Islet of Langerhans (tissue), 1 donor: ENCODE data around the gene NOC2L.
"Not testable (repeated sequence)": the region's sequence is repeated elsewhere in the genome, so short reads cannot be mapped to it uniquely, and the experiment has no call there.

Source experiments
- FAIRE-seq: peaks from one replicate; lab custom pipeline; 2011; peaks lifted over from hg19 to GRCh38; lab: Jason Lieb, UNC

NOC2L gene

GRCh38 chr1:962381-963300, 3.6 kb upstream of the NOC2L start:
- no peak for FAIRE-seq

GRCh38 chr1:961132-961669, 2.1 kb upstream of the NOC2L start:
- FAIRE-seq: no peak

DNA sequence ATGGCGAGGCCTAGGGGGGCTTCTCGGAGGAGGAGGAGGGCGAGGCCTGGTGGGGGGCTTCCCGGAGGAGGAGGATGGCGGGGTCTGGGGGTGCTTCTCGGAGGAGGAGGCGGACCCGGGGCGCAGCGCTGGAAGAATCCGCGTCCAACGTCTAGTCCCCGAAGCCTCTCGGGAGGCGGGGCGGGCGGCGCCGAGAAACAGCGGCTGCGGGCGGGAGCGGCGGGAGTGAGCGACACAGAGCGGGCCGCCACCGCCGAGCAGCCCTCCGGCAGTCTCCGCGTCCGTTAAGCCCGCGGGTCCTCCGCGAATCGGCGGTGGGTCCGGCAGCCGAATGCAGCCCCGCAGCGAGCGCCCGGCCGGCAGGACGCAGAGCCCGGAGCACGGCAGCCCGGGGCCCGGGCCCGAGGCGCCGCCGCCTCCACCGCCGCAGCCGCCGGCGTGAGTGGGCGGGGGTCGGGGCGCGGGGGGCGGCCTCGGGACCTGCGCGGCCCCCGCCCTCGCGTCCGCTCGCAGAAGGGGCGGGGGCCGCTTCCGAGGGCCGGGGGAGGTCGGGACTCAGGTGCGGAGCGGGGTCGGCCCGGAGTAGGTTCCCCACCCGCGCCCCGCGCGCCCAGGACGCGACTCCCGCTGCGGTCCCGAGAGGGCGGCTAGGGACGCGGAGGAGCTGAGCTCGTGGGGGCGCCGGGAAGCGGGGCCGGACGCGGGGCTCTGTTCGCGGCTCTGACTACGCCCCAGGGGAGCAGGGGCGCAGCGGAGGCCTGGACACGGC, 1.5 kb upstream of the NOC2L start, which contains the start of gene KLHL17:
Gene KLHL17 (plus strand): TSS at position 222 of the 769 bp plus-strand sequence. CDS start 110 bp downstream, at position 332.
- no peak for FAIRE-seq

- no peak for FAIRE-seq
Measured at GRCh38 chr1:959731-960362, 791 bp upstream of the NOC2L start.

- FAIRE-seq: no peak
Measured at GRCh38 chr1:956636-957035, 2.4 kb downstream of the NOC2L start.

- FAIRE-seq: no peak
Measured at GRCh38 chr1:955474-955873, 3.6 kb downstream of the NOC2L start.

- FAIRE-seq: no peak
Measured at GRCh38 chr1:954927-955326, 4.1 kb downstream of the NOC2L start.

GRCh38 chr1:953524-954320, 5.3 kb downstream of the NOC2L start:
- no peak for FAIRE-seq

DNA sequence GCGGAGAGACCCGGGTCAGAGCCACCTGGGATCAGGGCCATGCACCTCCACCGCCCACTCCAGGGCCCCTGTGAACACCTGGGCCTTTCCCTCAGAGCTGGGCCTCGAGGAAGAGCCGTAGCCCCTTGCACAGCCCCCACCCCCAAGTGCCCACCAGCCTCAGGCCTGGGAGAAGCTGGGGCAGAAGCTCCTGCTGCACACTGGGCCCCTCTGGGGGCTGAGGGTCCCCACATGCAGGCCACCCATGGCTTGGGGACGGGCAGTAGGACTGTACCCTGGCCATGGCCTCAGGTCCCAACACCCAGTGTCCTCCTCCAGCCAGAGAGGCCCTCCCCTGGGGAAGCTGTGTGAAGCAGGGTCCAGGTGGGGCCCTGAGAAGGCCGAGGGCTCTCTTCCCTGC, 6.5 kb downstream of the NOC2L start:
- FAIRE-seq: no peak

- no peak for FAIRE-seq
Measured at GRCh38 chr1:952201-952600, 6.9 kb downstream of the NOC2L start.

DNA sequence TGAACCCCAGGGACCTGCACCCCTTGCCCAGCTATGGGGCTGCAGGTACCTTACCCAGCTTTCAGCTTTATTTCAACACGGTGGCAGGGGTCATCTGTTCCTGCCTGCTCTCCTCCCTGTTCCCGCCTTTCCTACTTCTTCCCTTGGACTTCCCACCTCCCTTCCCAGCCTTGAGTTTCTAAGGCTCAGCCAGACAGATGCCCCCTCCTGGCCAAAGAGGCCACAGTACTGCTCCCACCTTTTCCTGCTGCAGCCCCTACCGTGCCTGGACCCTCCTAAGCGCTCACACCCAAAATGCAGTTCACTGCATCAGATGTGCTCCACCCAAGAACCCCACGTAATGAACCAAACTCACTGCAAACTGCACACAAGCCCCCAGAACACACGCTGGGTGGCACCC, 7.7 kb downstream of the NOC2L start:
- FAIRE-seq: no peak

DNA sequence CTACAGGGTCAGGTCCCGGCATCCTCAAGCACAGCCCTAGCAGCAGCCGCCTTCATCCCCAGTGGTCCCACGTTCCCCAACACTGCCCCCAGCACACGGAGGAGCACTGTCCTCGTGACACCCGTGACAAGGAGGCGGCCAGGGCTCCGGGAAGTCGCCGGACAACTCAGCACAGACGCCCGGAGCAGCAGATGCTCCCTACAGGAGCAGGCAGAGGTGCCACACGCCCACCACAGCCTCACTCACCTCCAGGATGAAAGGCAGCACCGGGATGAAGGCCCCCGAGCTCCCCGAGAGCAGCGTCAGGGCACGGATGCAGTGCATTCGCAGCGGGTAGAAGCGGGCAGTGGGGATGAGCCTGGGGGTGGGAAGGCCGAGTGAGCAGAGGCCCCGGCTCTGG, 8.2 kb downstream of the NOC2L start:
- no peak for FAIRE-seq

- no peak for FAIRE-seq
Measured at GRCh38 chr1:950268-950667, 8.8 kb downstream of the NOC2L start.

- no peak for FAIRE-seq
Measured at GRCh38 chr1:947958-948357, 11.1 kb downstream of the NOC2L start.

GRCh38 chr1:946811-947210, 12.2 kb downstream of the NOC2L start:
- not testable (repeated sequence) for FAIRE-seq

- FAIRE-seq: no peak
Measured at GRCh38 chr1:945688-946556, 13.1 kb downstream of the NOC2L start.

GRCh38 chr1:944341-945325, 14.4 kb downstream of the NOC2L start:
- no peak for FAIRE-seq

DNA sequence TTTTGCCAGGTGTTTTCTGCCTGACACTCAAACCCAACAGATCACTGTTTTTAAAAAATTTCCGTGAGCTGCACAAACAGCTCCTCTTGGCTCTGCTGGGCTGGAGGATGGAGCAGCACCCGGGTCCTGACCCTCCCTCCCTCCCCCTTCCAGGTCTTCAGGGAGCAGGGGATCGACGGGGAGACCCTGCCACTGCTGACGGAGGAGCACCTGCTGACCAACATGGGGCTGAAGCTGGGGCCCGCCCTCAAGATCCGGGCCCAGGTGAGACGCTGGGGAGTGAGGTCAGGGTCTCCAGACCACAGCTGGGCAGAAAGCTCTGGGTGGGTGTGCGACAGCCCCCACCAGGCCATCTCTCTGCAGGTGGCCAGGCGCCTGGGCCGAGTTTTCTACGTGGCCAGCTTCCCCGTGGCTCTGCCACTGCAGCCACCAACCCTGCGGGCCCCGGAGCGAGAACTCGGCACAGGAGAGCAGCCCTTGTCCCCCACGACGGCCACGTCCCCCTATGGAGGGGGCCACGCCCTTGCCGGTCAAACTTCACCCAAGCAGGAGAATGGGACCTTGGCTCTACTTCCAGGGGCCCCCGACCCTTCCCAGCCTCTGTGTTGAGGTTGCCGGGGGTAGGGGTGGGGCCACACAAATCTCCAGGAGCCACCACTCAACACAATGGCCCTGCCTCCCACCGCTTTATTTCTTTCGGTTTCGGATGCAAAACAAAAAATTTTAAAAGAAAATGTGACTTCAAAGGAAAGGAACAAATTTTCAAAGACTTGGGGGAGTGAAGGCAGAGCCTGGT, 15.3 kb downstream of the NOC2L start:
- FAIRE-seq: no peak
